NCI-H2107 treated with DMSO at 0.1 percent for 48 hours (cell line): ENCODE data around the gene ASCL4.
"Not testable (repeated sequence)": the region's sequence is repeated elsewhere in the genome, so short reads cannot be mapped to it uniquely, and the experiment has no call there.

ENCODE experiments used
- DNase-seq: peaks from one replicate; lab custom pipeline; 2025; ENCODE audit not compliant: unreplicated experiment; lab: John Stamatoyannopoulos, UW

ASCL4 gene, protein sequence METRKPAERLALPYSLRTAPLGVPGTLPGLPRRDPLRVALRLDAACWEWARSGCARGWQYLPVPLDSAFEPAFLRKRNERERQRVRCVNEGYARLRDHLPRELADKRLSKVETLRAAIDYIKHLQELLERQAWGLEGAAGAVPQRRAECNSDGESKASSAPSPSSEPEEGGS

DNA sequence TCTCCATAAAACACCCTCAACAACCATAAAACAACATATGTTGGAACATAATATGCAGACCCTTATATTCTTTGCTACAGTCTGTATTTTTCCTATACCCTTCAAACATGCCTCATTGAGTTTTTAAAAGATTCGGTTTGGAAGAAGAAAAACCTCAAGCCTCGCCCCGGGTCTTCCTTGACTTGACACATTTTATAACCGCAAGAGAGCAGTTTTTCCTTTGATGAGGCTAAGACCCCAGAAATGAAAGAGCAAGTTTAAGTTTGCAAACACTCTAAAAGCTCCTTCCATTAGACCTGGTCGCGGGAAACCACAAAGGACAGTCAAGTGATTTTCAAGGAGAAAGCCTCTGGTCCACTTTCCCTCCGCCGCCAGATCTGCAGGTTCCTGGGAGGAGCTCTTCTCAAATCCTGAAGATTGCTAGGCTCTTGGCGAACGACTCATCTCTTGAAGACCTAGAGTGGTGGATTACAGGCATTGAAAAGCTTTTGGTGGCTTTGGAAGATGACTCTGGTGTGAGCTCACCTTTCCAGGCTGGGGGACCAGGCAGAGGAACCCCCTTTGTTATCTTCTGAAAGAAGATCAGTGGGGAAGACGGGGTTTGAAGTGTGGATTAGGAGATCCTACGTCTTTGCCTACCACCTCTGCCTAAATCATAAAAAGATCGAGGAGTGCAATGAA lies at the start of gene ASCL4:
ASCL4 (plus strand) TSS at position 356 of the 681 bp plus-strand sequence. CDS start 515 bp downstream, outside the sequence.
- DNase-seq = no peak

DNA sequence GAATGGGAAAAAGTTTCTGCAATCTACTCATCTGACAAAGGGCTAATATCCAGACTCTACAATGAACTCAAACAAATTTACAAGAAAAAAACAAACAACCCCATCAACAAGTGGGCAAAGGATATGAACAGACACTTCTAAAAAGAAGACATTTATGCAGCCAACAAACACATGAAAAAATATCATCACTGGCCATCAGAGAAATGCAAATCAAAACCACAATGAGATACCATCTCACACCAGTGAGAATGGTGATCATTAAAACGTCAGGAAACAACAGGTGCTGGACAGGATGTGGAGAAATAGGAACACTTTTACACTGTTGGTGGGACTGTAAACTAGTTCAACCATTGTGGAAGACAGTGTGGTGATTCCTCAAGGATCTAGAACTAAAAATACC lies 47.2 kb upstream of the ASCL4 start:
- DNase-seq = not testable (repeated sequence)

DNA sequence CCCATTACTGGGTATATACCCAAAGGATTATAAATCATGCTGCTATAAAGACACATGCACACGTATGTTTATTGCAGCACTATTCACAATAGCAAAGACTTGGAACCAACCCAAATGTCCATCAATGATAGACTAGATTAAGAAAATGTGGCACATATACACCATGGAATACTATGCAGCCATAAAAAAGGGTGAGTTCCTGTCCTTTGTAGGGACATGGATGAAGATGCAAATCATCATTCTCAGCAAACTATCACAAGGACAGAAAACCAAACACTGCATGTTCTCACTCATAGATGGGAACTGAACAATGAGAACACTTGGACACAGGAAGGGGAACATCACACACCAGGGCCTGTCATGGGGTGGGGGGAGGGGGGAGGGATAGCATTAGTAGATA lies 46.8 kb upstream of the ASCL4 start:
- not testable (repeated sequence) for DNase-seq

DNA sequence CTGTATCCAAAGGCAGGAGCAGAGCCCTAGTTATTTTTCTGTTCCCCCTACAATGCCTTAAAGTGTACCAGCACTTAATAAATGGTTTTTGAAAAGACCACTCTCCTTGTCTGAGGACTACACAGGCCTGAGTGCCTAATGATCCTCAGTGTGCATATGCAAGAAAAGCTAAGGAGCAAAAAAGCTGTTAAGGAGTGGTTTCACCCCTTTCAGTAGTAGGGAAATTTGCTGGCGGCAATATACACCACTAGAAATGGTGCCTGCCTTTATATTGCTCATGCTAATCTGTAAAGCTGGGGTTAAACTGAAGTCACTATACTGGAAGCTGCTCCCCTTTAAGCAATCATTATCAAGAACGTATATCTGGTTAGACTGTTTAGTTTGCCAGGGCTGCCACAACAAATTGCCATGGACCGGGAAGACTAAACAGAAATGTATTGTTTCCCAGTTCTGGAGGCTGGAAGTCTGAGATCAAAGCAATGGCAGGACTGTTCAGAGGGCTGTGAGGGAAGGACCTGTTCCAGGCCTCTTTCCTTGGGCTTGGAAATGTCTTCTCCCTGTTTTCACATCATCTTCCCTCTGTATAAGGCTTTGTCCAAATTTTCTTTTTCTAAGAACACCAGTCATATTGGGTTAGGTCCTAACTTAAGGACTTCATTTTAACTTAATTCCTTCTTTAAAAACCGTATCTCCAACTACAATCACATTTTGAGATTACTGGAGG lies 43.7 kb upstream of the ASCL4 start:
- DNase-seq = no peak

DNA sequence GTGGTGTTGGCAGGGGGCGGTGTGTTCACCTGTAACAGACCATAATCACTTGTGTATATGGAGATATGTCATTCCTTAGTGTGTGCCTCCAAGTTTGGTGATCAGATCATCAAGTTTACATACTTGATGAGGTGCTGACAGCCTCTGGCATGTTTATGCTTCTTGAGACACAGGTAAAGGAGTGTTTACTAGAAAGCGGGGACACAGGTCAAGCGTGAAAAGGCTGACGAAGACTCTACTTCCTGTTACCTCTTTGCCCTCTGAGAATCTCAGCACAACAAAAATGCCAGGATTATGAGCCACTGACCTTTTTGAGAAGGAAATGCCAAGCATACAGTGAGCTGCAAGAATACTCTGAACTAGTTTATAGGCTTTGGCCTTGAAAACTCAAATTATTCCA lies 43.1 kb upstream of the ASCL4 start:
- DNase-seq = no peak

DNA sequence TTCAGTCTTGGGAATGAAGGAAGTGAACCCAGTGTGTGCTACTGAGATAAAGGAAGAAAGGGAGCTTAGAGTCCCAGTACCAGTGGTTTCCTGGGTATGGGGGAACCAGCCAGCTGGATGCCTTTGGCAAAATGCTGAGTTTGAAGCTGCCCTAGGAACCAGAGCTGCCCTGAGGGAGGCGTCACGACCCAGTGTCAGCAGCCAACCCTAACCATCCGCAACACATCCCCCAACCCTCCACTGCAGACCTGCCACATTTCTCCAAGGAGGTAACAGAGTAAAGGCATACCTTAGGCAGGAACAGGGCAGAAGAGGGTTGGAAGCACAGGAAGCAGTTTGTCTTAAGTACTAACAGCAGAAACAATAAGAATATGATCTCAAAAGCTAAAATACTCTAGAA lies 42.1 kb upstream of the ASCL4 start:
- no peak for DNase-seq

DNA sequence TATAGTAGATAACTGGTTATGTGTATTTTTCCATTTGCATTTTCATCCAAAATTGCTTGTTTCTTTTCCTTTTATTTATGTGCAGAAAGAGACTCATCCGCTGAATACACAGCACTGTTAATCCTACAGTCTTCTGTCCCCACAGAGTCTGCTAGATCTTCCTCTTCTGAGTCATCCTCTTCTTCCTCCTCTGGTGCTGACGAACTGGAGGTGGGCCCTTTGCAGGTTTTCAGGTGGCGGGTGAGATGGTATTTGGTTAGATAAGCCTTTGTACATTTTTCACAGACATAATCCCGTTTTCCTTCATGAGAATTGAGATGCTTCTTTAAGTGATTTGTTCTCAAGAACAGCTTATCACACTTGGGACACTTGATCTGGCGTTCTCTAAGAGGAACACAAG lies 40.4 kb upstream of the ASCL4 start:
- no peak for DNase-seq

DNA sequence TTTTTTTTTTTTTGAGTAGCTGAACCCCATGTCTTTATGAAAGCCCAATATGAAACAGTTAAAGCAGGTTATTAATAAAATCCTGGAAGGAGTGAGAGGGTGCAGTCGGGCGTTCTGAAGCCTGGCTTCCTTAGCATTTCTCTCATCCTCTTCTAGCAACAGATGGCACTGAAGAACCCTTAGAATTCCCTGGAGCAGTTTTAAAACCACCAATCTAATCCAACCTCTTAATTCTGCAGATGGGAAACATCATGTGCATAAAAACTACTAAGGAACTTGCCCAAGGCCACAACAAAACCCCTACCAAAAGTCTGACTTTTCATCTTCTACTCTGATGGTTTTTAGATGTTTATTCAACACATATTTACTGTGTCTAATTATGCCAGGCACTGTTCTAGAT lies 38.7 kb upstream of the ASCL4 start:
- no peak for DNase-seq

DNA sequence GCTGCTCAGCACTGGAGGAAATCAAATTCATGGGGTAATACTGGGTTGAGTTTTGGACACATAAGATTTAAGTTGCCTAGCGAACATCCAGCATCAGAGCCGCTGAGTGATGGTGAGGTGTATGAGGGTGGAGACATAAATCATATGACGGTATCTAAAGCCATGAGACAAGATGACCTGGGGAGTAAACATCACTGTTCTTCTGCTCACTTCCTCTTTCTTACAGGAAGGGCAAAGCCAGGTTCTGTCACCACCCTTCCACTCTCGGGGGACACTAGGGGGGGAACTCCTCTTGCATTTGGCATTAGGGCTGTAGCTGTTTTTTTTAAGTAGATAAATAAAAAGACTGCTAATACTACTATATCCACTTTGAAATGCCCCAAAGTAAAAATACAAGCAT lies 37.6 kb upstream of the ASCL4 start:
- no peak for DNase-seq

DNA sequence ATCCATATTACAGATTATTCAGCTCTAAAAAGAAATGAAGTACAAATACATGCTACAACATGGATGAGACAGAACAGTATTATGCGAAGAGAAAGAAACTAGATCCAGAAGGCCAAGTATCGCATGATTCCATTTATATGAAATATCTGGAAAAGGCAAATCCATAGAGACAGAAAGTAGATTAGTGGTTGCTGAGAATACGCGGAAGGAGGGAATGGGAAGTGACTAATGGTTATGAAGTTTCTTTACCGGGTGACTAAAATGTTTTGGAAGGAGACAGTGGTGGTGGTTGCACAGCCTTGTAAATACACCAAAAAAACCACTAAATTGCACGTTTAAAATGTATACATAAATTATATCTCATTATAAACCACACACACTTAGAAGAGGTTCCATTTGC lies 26.0 kb upstream of the ASCL4 start:
- peak; percentile 53 for DNase-seq

DNA sequence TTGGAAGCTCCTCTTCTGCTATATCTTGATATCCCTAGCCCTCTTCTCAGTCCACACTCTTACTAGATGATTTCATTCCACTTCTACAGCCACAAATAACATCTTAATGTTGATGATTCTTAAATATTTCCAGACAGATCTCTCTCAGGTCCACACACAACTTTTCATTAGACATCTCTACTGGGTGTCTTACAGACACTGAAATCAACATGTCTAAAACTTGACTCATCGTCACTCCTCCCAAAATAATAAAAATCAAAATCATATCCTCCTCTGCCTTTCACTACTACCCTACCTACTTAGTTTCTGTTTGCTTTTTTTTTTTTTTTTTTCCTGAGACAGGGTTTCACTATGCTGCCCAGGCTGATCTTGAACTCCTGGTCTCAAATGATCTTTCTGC lies 25.4 kb upstream of the ASCL4 start:
- DNase-seq = no peak

DNA sequence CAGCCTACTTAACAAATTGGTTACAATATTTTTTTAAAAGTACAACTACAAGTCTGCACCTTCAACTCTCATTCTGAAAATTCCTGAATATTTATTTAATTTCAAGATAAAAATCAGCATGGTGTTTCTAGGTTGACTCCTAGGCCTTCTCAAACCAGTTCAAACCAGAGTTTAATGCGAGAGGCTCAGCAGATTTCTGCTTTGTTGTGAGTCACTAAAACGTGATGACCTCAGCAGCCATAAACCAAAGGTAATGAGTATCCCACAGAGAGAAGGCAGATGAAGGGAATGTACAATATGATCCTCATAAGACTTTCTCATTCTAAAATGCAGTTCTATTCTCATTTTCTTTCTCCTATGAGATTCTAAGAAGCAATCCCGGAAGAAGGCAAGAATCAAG lies 15.1 kb upstream of the ASCL4 start:
- peak; percentile 48 for DNase-seq

DNA sequence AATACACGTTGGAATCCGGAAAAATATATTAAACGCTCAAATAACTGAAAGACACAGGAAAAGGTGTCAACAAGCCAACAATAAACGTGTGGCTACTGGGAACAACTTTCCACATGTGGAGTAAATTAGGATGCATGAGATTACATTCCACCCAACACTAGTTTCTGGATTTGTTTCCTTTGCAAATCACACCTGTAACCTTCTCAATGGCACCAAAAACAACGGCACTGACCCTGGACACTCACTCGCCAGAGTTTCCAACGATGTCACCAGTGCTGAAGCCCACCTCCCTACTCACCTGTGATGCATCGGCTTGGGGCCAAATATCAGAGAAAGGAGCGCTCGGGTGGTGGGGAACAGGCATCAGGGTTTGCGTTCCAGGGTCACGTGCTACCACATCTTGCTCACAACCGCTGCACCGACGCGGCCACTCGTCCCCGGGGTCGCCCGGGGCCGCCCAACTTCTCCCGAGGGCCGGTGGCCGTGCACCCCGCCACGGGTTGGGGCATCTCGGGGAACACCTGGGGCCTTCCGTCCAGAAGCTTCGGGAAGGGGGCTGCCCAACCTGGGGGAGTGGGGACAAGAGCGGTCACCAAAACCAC lies 14.2 kb upstream of the ASCL4 start:
- DNase-seq = peak; percentile 18

DNA sequence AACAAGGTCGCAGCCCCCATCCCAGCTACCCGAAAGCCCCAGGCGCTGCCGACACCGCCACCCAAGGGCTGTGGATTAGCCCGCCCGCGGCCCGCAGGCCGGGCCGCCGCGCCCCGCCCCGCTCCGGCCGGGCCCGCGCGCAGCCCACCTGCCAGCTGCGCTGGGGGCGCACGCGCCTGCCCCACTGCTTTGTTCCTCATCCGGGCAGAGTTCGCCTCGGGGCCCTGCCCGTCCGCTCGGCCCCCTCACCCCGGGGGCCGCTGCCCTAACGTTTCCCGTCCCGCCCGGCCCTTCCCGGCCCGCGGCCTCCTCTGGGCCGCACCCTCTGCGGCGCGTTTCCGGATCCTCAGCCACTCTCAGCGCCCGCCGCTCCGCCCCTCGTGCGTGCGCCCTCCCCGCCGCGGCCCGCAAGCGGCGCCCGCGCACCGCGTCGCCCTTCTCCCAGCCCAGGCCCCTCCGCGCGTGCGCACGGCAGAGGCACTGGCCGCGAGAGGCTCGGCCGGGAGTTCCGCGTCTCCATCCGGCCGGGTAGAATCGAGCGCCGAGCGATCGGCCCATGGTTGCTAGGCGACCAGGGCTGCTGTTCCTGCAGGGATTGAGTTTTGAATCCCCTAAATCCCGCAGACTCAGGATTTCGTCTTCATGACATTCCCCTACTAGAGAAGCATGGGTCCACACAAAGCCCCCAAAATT lies 13.5 kb upstream of the ASCL4 start, which contains the start of gene PRDM4:
PRDM4 (minus strand) TSS at position 329 of the 693 bp plus-strand sequence. CDS start 622 bp downstream, outside the sequence.
- peak; percentile 81 for DNase-seq

DNA sequence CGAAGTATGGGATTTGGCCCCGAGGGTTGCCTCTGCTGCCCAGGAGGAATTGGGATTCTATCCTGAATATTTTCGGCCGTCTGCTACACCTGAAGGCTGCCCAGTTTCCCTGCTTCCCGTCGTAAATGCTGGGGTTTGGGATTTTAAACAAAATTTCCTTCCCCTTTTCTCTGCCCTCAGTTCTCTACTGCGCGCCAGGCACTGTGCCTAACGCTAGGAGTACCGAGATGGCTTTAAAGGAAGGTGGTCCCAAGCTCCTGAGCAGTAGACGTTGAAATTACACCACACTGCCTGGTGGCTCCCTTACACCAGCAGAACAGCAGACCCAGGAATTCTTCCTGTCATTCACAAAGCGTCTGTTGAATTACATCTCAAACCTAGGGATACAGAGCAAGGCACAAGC lies 13.0 kb upstream of the ASCL4 start:
- DNase-seq = no peak

DNA sequence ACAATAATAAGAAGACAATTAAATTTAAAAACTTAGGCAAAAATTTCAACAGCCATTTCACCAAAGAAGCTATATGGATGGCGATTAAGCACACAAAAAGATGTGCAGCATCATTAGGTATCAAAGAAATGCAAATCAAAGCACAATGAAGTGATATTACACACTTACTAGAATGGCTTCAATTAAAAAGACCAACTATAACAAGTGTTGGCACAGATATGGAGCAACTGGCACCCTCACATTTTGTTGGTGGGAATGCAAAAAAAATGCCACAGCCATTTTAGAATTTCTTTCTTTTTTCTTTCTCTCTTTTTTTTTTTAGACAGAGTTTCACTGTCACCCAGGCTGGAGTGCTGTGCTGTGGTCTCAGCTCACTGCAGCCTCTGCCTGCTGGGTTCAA lies 11.6 kb upstream of the ASCL4 start:
- no peak for DNase-seq

DNA sequence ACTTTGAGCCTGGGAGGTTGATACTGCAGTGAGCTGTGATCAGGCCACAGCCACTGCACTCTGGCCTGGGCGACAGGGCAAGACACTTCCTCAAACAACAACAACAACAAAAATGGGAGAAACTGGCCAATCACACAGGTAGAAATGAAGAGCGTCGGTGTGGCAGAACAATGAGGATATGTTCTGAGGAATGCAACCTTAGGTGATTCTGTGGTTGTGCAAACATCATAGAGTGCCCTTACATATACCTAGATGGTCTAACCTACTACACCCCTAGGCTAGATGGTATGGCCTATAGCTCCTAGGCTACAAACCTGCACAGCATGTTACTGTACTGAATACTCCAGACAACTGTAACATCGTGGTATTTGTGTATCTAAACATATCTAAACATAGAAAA lies 9.9 kb upstream of the ASCL4 start:
- DNase-seq = no peak

DNA sequence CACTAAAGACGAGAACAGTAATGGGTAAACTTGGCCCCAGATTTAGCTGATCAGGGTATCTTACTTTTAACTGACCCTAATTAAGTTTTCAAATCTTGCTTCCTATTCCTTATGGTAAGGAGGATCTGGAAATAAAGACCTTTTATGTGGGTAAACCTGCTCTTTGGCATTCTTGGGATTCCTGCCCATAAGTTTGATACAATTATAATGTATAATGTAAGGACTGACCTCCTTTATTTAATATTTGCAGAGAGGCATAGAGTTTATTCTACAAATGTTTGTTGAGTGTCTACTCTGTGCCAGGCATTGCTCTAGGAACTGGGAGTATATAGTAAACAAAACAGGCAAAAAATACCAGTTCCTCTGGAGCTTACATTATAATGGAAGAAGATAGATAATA lies 9.2 kb upstream of the ASCL4 start:
- no peak for DNase-seq

DNA sequence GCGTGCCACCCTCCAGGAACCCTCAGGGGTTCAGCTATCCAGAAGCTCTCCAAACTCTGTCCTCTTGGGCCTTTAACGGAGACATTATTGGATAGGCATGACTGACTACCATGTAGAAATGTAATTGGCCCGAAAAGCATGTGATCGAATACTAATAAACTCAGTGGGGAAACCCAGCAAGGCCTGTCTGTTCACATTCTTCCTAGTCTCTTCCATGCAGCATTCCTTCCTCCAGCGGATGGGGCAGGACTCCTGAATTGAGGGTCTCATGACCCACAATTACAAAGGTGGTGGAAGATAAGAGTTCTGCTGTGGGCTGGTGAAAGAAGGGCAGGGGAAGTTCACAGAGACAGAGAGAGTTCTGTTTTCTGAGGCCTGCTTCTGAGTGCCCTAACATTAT lies 7.0 kb upstream of the ASCL4 start:
- no peak for DNase-seq

DNA sequence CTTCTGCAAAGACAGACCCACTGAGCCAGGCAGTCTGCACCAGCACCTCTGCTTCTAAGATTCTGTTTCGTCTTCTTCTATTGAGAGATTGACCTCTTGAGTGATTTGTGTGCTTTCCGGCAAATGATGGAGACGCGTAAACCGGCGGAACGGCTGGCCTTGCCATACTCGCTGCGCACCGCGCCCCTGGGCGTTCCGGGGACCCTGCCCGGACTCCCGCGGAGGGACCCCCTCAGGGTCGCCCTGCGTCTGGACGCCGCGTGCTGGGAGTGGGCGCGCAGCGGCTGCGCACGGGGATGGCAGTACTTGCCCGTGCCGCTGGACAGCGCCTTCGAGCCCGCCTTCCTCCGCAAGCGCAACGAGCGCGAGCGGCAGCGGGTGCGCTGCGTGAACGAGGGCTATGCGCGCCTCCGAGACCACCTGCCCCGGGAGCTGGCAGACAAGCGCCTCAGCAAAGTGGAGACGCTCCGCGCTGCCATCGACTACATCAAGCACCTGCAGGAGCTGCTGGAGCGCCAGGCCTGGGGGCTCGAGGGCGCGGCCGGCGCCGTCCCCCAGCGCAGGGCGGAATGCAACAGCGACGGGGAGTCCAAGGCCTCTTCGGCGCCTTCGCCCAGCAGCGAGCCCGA lies 703 bp downstream of the ASCL4 start:
- DNase-seq = no peak

DNA sequence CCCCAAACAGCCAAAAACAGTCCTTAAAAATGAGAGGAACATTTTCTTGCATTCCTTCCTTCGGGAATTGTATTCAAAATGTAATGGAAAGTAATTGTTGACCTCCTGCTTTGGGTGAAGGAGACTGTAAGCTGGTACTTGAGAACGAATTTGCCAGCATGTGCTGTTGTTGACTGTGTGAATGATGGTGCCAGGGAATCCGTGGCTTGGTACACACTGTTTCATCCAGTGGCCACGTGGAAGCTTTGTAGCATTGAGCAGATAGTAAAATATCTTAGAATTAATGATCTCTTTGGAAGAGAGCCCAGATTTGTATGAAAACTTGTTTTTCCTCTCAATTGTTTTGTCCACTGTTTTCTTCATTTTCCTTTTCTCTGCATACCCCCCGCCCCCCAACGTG lies 1.7 kb downstream of the ASCL4 start:
- no peak for DNase-seq
